Stimulated activated CD4-positive, alpha-beta T cell treated with anti-CD3 and anti-CD28 coated beads, Interleukin-1b, Interleukin-23, amount 100 ng/mL, for 1 hour (primary cell): Measurements from ENCODE around the gene FUCA2.
A peak's percentile ranks its signal among the peaks of the same experiment; 100 is the strongest.
"Not testable (repeated sequence)": the region's sequence is repeated elsewhere in the genome, so short reads cannot be mapped to it uniquely, and the experiment has no call there.

ENCODE experiments used
- DNase-seq, 2 donors: peaks; one replicate each; pipeline ENCODE4 v3.0.0-alpha.2; 2020; ENCODE audit warnings: low read depth in 2 of 2

The FUCA2 gene

GRCh38 chr6:143536866-143537691, 25.6 kb upstream of the FUCA2 start:
- peak in 1 of 2 donors; percentile 22 for DNase-seq

GRCh38 chr6:143536461-143536865, 24.9 kb upstream of the FUCA2 start:
- no peak for DNase-seq

GRCh38 chr6:143535189-143535614, 23.7 kb upstream of the FUCA2 start:
- no peak for DNase-seq

GRCh38 chr6:143531720-143532499, 20.4 kb upstream of the FUCA2 start:
- DNase-seq: no peak

GRCh38 chr6:143529095-143529494, 17.6 kb upstream of the FUCA2 start:
- no peak for DNase-seq

- DNase-seq: no peak
Measured at GRCh38 chr6:143528164-143528811, 16.8 kb upstream of the FUCA2 start.

GRCh38 chr6:143527677-143528076, 16.2 kb upstream of the FUCA2 start:
- DNase-seq: no peak

- DNase-seq: no peak
Measured at GRCh38 chr6:143525356-143525755, 13.8 kb upstream of the FUCA2 start.

GRCh38 chr6:143522039-143522600, 10.6 kb upstream of the FUCA2 start:
- DNase-seq: no peak

- no peak for DNase-seq
Measured at GRCh38 chr6:143517447-143517773, 5.9 kb upstream of the FUCA2 start.

- no peak for DNase-seq
Measured at GRCh38 chr6:143516690-143517446, 5.3 kb upstream of the FUCA2 start.

GRCh38 chr6:143515766-143516355, 4.3 kb upstream of the FUCA2 start:
- no peak for DNase-seq

- no peak for DNase-seq
Measured at GRCh38 chr6:143515061-143515760, 3.7 kb upstream of the FUCA2 start.

- DNase-seq: no peak
Measured at GRCh38 chr6:143513410-143513809, 1.9 kb upstream of the FUCA2 start.

GRCh38 chr6:143510326-143510725, 1.2 kb downstream of the FUCA2 start:
- DNase-seq: not testable (repeated sequence)

GRCh38 chr6:143507358-143508145, 4.0 kb downstream of the FUCA2 start:
- DNase-seq: no peak

GRCh38 chr6:143506620-143507019, 4.9 kb downstream of the FUCA2 start:
- DNase-seq: no peak

GRCh38 chr6:143506199-143506598, 5.3 kb downstream of the FUCA2 start:
- DNase-seq: no peak

GRCh38 chr6:143505537-143505936, 6.0 kb downstream of the FUCA2 start:
- no peak for DNase-seq

GRCh38 chr6:143505111-143505510, 6.4 kb downstream of the FUCA2 start:
- no peak for DNase-seq
